Activated CD4-positive, alpha-beta T cell treated with anti-CD3 and anti-CD28 coated beads for 36 hours (primary cell): ENCODE measurements around the gene GUCA2B. TPM values are rescaled to one million over a fixed set of nuclear protein-coding genes. Genes with fewer than 3 reads are reported as not detected.

Experiments used
- ATAC-seq: fragments of 200-7000 bp; cut with Tn5 transposase; one replicate; pipeline ENCODE4 v1.10.0; 2021; ENCODE audit warnings: mild to moderate bottlenecking, moderate library complexity
- CTCF ChIA-PET: fragments of 350-600 bp; sonication (Branson Sonifier 250); formaldehyde crosslinking; loops from one replicate; lab custom pipeline; 2021; ENCODE audit warnings: antibody characterized with exemption; lab: Charles Lee
- POLR2A ChIA-PET: fragments of 350-600 bp; sonication (Branson Sonifier 250); formaldehyde crosslinking; loops from one replicate; lab custom pipeline; 2021; ENCODE audit warnings: antibody characterized with exemption, inconsistent platforms; lab: Charles Lee
- DNase-seq: peaks from one replicate; pipeline ENCODE4 v3.0.0-alpha.2; 2020
- H3K27ac Mint-ChIP-seq: one replicate; pipeline ENCODE4 v1.8.0; 2021; ENCODE audit warnings: mixed read lengths
- H3K27me3 Mint-ChIP-seq: one replicate; pipeline ENCODE4 v1.8.0; 2021; ENCODE audit warnings: mixed read lengths
- H3K36me3 Mint-ChIP-seq: one replicate; pipeline ENCODE4 v1.8.0; 2021; ENCODE audit warnings: low read depth, mixed read lengths
- H3K4me1 Mint-ChIP-seq: one replicate; pipeline ENCODE4 v1.8.0; 2021; ENCODE audit warnings: mixed read lengths
- H3K4me3 Mint-ChIP-seq: one replicate; pipeline ENCODE4 v1.8.0; 2021; ENCODE audit warnings: mild to moderate bottlenecking, moderate library complexity, mixed read lengths
- H3K9me3 Mint-ChIP-seq: one replicate; pipeline ENCODE4 v1.8.0; 2021; ENCODE audit warnings: low read depth, mixed read lengths
- intact Hi-C, 2 experiments: fragments of 100-400 bp; cut with DNase I in 1 of 2; cut with micrococcal nuclease in 1 of 2; formaldehyde crosslinking; loops; one replicate each; pipeline versions ENCODE4 v1.14.2 to v1.15.1; 2022 to 2024; cut with DNase I, micrococcal nuclease
- total RNA-seq, 2 experiments: library from RNA; stranded (reverse); gene quantifications; one replicate each; pipeline ENCODE4 v1.2.3, GENCODE V29; 2021

GUCA2B gene
- total RNA-seq = not detected

DNA sequence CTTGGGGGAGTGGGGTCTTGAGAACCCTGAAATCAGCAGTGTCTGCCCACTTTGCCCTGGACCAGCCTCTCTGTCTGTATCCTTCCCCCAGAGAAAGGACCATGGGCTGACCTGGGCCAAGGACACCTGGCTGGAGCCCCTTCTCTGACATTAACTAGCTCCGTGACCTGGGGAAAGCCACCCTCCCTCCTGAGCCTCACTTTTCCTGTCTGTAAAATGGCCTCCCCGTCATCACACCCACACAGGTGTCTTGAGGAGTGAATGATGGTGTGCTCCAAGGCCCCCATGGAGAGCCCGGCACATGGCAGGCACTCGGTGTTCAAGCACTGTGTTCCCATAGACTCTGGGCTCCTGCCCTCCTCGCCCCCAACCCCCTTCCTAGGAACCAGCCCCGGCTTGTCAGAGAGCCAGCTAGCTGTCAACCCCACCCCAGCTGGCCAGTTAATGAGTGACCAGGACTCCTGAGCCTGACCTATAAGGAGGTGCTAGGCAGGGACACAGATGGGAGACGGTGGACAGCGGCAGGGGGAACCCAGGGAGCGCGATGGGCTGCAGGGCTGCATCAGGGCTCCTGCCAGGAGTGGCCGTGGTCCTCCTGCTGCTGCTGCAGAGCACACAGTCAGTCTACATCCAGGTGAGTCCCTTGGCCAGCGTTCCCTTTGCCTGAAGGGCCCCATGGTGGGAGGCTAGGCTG lies at the start of gene GUCA2B:
Gene GUCA2B (plus strand): TSS at position 504 of the 694 bp plus-strand sequence. CDS start 41 bp downstream, at position 545.
- peaks cover 8% of the 10 kb centered on the region for H3K27me3 Mint-ChIP-seq
- H3K27ac Mint-ChIP-seq = no peak within 1 kb of the TSS
- no peak for DNase-seq
- H3K4me3 Mint-ChIP-seq = no peak within 1 kb of the TSS
- no peaks in the 10 kb centered on the region for H3K9me3 Mint-ChIP-seq
- ChIA-PET CTCF (interaction anchor here (1.4 to 3.5 kb wide), 2 partner anchors 20 kb away, joined by 5 to 16 read pairs; no protein-coding TSS in a partner anchor), POLR2A (no interaction called here)
- intact Hi-C loops = loop anchor here in 1 of 2 experiments (10.0 kb wide), 1 partner anchor 328 kb away; no protein-coding TSS in a partner anchor
- H3K4me1 Mint-ChIP-seq = peaks cover 4% of the 10 kb centered on the region
- H3K36me3 Mint-ChIP-seq = no peaks in the 10 kb centered on the region
- no peak for ATAC-seq

DNA sequence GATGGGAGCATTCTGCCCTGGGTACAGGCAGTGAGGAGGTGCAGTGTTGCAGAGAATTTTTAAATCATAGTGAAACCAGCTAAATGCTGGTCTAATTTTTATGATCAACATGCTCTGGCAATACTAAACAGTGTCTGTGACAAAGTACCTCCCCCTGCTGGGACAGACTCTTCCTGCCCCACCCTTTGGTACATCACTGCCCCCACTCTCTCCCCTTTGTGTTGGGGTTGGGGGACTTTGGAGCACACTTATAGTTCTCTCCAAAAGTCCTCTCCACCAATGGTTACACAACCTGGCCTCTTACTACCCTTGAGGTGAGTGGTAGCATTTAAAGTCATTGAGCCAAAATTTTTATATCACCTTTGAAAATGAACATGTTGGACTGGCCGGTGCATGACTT lies 48.2 kb upstream of the GUCA2B start:
- ATAC-seq (no peak), DNase-seq (no peak)
- peaks cover 8% of the 10 kb centered on the region for H3K27me3 Mint-ChIP-seq
- no peaks in the 10 kb centered on the region for H3K36me3 Mint-ChIP-seq
- no peak overlapping the region for H3K27ac Mint-ChIP-seq
- no peaks in the 10 kb centered on the region for H3K9me3 Mint-ChIP-seq
- no peaks in the 10 kb centered on the region for H3K4me1 Mint-ChIP-seq
- POLR2A ChIA-PET = no interaction called here
- intact Hi-C loops = no loop called here
- H3K4me3 Mint-ChIP-seq = no peak overlapping the region
- CTCF ChIA-PET = no interaction called here

DNA sequence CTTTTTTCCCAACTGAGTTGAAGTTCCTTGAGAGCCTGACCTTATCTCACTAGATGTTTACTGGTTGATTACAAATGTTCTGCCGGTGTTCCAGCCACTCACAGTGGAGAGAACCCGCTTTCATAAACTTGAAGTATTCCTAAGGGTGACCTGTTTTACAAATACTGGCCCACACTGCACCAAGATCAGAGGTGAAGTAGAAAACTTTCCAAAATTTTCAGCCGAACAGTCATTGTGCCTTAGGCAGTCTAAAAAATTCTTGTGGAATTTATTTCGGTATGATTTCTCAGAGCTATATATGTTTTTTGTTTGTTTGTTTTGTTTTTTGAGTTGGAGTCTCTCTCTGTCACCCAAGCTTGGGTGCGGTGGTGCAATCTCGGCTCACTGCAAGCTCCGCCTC lies 44.9 kb upstream of the GUCA2B start:
- intact Hi-C loops = no loop called here
- Mint-ChIP-seq H3K4me3 (no peak overlapping the region), H3K27ac (no peak overlapping the region), H3K36me3 (no peaks in the 10 kb centered on the region), H3K4me1 (no peaks in the 10 kb centered on the region), H3K27me3 (peaks cover 10% of the 10 kb centered on the region), H3K9me3 (no peaks in the 10 kb centered on the region)
- CTCF ChIA-PET = interaction anchor here (1.0 kb wide), 1 partner anchor 65 kb away, joined by 3 read pairs; no protein-coding TSS in a partner anchor
- POLR2A ChIA-PET = no interaction called here
- no peak for ATAC-seq
- no peak for DNase-seq

DNA sequence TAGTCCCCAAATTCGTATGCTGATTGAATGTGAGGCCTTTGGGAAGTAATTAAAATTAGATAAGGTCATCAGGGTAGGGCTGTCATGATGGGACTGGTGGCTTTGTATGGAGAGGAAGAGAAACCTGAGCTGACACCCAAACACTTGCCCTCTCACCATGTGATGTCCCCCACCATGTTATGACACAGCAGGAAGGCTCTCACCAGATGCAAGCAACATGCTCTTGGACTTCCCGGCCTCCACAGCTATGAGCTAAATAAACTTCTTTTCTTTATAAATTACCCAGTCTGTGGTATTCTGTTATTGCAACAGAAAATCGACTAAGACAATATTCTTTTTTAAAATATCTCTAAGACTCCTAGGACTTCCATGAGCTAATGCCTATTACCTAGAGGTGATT lies 43.6 kb upstream of the GUCA2B start:
- CTCF ChIA-PET = interaction anchor here (1.1 kb wide), 1 partner anchor 67 kb away, joined by 3 read pairs; no protein-coding TSS in a partner anchor
- Mint-ChIP-seq H3K4me1 (no peaks in the 10 kb centered on the region), H3K27me3 (peaks cover 10% of the 10 kb centered on the region), H3K9me3 (no peaks in the 10 kb centered on the region), H3K36me3 (no peaks in the 10 kb centered on the region), H3K27ac (no peak overlapping the region), H3K4me3 (no peak overlapping the region)
- DNase-seq = no peak
- no peak for ATAC-seq
- intact Hi-C loops = no loop called here
- POLR2A ChIA-PET = no interaction called here

DNA sequence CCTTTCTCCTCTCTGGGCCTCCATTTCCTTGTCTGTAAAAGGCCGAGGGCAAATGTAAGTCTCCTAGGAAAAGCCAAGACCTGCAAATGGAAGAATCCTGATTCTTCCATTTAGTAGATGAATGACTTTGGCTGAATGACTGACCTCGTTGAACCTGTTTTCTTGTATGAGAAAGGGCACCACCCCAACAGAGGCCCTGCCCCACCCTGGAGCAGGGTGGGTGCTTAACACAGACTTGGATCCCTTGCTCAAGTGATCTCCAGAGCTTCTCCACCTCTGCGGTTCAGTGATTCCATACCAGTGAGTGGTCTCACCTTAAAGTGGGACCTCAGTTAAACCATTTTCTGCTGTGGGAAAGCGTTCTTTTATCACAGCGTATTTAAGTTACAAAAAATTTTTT lies 39.0 kb upstream of the GUCA2B start:
- ChIA-PET POLR2A (no interaction called here), CTCF (no interaction called here)
- intact Hi-C loops = no loop called here
- Mint-ChIP-seq H3K4me1 (no peaks in the 10 kb centered on the region), H3K36me3 (no peaks in the 10 kb centered on the region), H3K4me3 (no peak overlapping the region), H3K27me3 (peaks cover 12% of the 10 kb centered on the region), H3K9me3 (no peaks in the 10 kb centered on the region), H3K27ac (no peak overlapping the region)
- DNase-seq = no peak
- no peak for ATAC-seq

DNA sequence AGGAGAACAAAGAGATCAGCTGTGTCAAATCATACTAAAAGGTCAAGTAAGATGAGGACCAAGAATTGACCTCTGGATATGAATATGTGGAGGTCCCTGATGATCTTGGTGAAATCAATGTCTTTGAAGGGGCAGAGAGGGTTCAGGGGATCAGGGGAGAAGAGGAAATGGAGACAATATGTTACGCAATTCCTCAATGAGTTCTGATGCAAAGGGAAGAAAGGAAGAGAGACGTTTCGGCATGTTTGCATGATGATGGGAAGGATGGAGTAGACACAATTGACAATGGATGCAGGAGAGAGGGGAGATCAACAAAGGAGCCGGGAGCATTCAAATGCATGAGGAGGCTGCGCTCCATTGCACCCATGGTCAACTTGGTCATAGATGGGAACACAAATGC lies 36.0 kb upstream of the GUCA2B start:
- DNase-seq (no peak), ATAC-seq (no peak)
- H3K4me1 Mint-ChIP-seq = no peaks in the 10 kb centered on the region
- H3K9me3 Mint-ChIP-seq = no peaks in the 10 kb centered on the region
- ChIA-PET CTCF (no interaction called here), POLR2A (interaction anchor here (0.5 kb wide), 1 partner anchor 11 kb away, joined by 3 read pairs; no protein-coding TSS in a partner anchor)
- peaks cover 10% of the 10 kb centered on the region for H3K27me3 Mint-ChIP-seq
- no peaks in the 10 kb centered on the region for H3K36me3 Mint-ChIP-seq
- H3K27ac Mint-ChIP-seq = no peak overlapping the region
- no peak overlapping the region for H3K4me3 Mint-ChIP-seq
- intact Hi-C loops = no loop called here

DNA sequence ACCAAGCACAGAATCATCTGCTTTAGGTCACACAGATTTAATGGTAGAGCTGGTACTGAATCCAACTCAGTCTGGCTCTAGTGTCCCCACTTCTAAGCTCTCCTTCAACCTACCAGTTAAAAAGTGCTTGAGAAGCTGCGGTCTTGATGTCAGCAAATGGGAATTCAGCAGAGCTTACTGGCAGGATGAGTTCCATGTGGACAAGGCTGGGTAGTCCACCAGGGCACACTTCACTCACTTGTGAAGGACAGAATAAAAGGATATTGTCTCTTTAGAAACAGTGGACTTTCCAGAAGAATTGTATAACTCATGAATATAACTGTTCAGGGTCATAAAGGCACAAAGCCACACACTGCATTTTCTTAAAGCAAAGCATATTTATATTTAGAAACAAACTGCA lies 35.1 kb upstream of the GUCA2B start:
- DNase-seq (no peak), ATAC-seq (no peak)
- CTCF ChIA-PET = interaction anchor here (0.6 kb wide), 2 partner anchors 168 to 730 kb away, joined by 3 read pairs; no protein-coding TSS in a partner anchor
- intact Hi-C loops = no loop called here
- POLR2A ChIA-PET = interaction anchor here (0.5 kb wide), 1 partner anchor 10 kb away, joined by 3 read pairs; no protein-coding TSS in a partner anchor
- H3K36me3 Mint-ChIP-seq = no peaks in the 10 kb centered on the region
- no peak overlapping the region for H3K4me3 Mint-ChIP-seq
- no peaks in the 10 kb centered on the region for H3K9me3 Mint-ChIP-seq
- H3K4me1 Mint-ChIP-seq = no peaks in the 10 kb centered on the region
- no peak overlapping the region for H3K27ac Mint-ChIP-seq
- peaks cover 7% of the 10 kb centered on the region for H3K27me3 Mint-ChIP-seq

DNA sequence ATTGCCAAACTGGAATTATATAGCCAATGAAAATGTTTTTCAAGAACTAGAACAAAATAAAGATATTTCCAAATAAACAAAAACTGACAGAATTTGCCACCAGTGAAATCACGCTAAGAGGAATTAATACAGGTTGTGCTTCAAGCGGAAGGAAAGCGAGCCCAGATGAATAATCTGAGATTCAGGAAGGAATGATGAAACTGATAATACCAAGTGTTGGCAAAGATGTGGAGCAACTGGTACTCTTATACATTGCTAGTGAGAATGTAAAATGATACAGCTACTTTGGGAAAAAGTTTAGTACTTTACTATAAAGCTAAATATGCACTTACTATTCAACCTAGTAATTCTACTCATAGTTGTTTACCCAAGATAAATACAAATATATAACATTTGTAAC lies 30.8 kb upstream of the GUCA2B start:
- no peaks in the 10 kb centered on the region for H3K36me3 Mint-ChIP-seq
- H3K27me3 Mint-ChIP-seq = peaks cover 3% of the 10 kb centered on the region
- no peak overlapping the region for H3K27ac Mint-ChIP-seq
- CTCF ChIA-PET = no interaction called here
- POLR2A ChIA-PET = no interaction called here
- ATAC-seq (no peak), DNase-seq (no peak)
- intact Hi-C loops = no loop called here
- no peak overlapping the region for H3K4me3 Mint-ChIP-seq
- no peaks in the 10 kb centered on the region for H3K9me3 Mint-ChIP-seq
- no peaks in the 10 kb centered on the region for H3K4me1 Mint-ChIP-seq

DNA sequence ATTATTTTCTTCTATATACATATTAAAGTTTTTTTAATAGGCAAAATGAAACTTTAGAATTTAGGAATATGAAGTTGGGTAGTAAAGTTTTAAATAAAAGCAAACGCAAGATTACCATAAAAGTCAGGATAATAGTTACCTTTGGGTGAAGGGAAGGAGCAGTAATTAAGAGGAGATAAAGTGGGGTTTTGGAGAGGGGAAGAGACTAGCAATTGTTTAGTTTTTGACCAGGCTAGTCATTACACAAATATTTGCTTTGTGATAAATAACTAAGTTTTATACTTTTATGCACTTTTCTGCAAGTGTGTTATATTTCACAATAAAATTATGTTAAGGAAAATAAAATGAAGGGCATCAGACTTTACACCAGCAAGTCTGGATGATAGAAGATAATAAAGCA lies 27.7 kb upstream of the GUCA2B start:
- ATAC-seq (no peak), DNase-seq (no peak)
- peaks cover 6% of the 10 kb centered on the region for H3K27me3 Mint-ChIP-seq
- POLR2A ChIA-PET = no interaction called here
- no peaks in the 10 kb centered on the region for H3K36me3 Mint-ChIP-seq
- H3K4me3 Mint-ChIP-seq = no peak overlapping the region
- no peaks in the 10 kb centered on the region for H3K9me3 Mint-ChIP-seq
- H3K4me1 Mint-ChIP-seq = no peaks in the 10 kb centered on the region
- CTCF ChIA-PET = interaction anchor here (0.8 kb wide), 1 partner anchor 37 kb away, joined by 4 read pairs; no protein-coding TSS in a partner anchor
- intact Hi-C loops = no loop called here
- H3K27ac Mint-ChIP-seq = no peak overlapping the region

DNA sequence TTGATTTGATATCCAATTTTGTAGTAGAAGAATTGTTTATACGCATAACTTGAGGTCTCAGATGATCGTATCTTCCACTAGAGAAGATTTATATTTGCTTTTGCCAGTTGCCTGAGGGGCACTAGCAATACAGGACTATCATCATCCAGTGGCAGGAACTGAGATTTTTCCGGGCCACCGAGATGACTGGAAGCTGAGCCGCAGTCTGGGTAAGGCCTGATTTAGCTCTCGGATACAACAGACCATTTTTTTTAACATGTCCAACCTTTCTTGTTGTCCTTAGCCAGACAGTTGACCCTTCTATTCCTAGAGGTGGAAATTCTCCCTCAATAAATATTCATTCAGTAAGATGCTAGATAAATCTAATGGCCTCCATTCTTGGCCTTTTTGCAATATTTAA lies 25.4 kb upstream of the GUCA2B start:
- peaks cover 6% of the 10 kb centered on the region for H3K27me3 Mint-ChIP-seq
- intact Hi-C loops = no loop called here
- ChIA-PET CTCF (no interaction called here), POLR2A (interaction anchor here (0.7 kb wide), 1 partner anchor 10 kb away, joined by 3 read pairs; no protein-coding TSS in a partner anchor)
- no peak overlapping the region for H3K27ac Mint-ChIP-seq
- no peaks in the 10 kb centered on the region for H3K36me3 Mint-ChIP-seq
- no peaks in the 10 kb centered on the region for H3K9me3 Mint-ChIP-seq
- H3K4me1 Mint-ChIP-seq = no peaks in the 10 kb centered on the region
- ATAC-seq (no peak), DNase-seq (no peak)
- no peak overlapping the region for H3K4me3 Mint-ChIP-seq

DNA sequence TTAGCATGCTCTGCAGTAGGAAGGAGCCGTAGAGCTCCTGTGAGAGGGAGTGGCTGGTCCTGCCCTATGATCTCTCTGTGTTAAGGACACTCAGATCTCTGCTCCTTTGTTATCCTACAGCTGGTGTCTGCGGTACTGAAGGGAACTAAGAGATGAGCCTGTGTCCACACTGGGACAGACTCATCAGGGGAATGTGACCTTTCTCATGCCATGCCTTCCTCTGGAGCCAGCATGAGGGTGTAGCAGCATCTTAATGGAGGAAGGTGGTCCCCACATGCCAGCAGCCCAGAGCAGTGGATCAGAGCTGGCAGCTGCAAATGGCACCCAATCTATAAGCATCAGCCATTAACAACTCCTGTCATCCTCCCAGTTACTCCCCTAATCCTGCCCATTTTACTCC lies 24.7 kb upstream of the GUCA2B start:
- ChIA-PET POLR2A (interaction anchor here (0.7 kb wide), 1 partner anchor 11 kb away, joined by 3 read pairs; no protein-coding TSS in a partner anchor), CTCF (no interaction called here)
- intact Hi-C loops = no loop called here
- no peak overlapping the region for H3K27ac Mint-ChIP-seq
- peaks cover 6% of the 10 kb centered on the region for H3K27me3 Mint-ChIP-seq
- H3K36me3 Mint-ChIP-seq = no peaks in the 10 kb centered on the region
- ATAC-seq (no peak), DNase-seq (no peak)
- H3K4me1 Mint-ChIP-seq = no peaks in the 10 kb centered on the region
- no peak overlapping the region for H3K4me3 Mint-ChIP-seq
- no peaks in the 10 kb centered on the region for H3K9me3 Mint-ChIP-seq

DNA sequence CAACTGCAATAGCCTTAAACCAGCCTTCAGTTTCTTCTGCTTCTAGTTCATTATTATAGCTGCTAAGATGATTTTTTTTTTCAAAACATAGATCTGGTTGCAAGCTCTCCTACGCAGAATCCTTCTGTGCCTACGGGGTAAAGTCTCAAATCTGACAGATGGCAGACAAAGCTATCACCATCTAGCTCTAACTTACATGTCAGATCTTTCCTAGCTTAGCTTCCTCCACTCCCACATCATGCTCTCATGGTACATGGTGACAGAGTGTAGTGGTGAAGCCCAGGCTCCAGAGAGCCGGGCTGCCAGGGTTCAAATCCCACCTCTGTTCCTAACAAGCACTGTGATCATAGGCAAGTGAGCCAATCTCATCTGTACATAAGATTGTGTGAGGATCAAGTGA lies 24.2 kb upstream of the GUCA2B start:
- ATAC-seq (no peak), DNase-seq (no peak)
- Mint-ChIP-seq H3K27ac (no peak overlapping the region), H3K9me3 (no peaks in the 10 kb centered on the region), H3K4me3 (no peak overlapping the region), H3K4me1 (no peaks in the 10 kb centered on the region), H3K27me3 (peaks cover 6% of the 10 kb centered on the region), H3K36me3 (no peaks in the 10 kb centered on the region)
- POLR2A ChIA-PET = no interaction called here
- CTCF ChIA-PET = no interaction called here
- intact Hi-C loops = no loop called here
